ENCODE measurements around the gene CDH4.
"Not testable (repeated sequence)": the region's sequence is repeated elsewhere in the genome, so short reads cannot be mapped to it uniquely, and the experiment has no call there.

CDH4 gene

DNA sequence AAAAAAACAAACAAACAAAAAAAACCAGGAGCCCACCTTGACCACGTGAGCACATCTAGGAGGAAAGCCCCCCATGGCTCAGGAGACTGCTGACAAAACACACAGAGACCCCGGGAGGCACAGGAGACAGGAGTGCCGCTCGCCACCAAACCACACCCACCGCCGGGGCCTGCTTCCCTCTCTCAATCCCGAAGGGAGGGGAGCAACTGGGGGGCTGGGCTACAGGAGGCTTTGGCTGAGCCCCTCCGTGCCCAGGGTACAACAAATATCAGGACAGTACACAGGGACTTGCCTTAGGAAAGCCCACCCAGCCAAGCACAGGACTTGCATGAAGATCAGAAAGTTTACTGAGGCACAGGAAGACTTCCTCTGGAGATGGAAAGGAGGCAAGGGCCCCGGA lies 711.1 kb downstream of the CDH4 start:
- DNase-seq = no peak

DNA sequence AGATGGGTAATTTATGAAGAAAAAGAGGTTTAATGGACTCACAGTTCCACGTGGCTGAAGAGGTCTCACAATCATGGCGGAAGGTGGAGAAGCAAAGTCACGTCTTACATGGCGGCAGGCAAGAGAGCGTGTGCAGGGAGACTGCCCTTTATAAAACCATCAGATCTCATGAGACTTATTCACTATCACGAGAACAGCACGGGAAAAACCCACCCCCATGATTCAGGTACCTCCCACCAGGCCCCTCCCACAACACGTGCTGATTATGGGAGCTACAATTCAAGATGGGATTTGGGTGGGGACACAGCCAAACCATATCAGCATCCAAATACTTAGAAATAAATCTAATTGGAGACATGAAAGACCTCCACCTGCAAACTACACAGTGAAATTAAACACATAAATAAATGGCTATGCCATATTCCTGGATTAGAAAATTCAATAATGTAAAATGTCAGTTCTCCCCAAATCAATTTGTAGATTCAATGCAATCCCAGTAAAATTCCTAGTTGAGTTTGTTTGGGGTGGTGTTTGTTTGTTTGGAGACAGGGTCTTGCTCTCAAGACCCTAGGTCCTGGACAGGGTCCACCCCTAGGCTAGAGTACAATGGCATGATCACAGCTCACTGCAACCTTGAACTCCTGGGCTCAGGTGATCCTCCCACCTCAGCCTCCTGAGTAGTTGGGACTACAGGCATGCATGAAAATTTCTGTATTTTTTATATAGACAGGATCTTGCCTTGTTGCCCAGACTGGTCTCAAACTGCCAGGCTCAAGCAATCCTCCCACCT lies 712.0 kb downstream of the CDH4 start:
- DNase-seq = no peak

DNA sequence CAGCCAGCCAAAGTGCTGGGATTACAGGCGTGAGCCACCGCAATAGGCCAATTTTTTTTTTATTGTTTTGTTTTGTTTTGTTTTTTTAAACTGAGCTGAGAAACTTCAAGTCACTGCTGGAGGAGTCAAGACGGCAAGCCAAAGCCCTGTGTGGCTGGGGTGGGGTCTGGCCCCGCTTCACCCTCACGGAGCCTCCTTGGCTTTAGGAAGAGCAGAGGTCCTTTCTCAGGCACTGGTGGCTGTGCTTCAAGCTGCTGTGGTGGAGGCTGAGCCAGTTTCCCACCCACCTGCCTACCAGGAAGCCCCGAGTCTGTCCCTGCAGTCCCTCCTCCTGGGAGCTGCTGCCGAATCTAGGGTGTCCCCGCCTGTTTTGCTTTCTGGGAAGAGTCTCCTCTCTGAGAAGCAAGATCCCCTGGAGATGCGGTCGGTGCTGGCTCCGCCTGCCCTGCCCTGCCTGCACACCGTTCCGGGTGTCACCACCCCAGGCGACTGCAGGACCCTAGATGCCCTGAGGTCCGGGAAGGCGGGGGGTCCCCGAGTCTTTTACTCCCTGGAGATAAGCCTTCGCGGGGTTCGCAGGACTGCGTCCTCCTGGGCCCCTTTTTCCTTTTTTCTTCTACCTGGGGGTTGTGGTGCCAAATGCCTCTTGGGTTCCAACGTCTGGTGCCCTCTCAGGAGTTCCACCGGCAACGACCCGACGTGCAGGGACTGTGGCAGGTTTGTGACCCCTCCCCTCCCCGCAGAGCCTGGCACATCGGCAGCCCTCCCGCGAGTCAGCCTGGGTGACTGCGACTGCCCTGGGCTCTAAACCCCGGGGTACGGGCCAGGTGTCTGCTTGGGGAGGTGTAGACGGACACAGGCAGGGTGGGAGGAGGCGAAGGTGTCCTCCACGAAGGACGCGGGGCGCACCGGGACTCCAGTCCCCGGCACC lies 712.9 kb downstream of the CDH4 start:
- no peak for DNase-seq

DNA sequence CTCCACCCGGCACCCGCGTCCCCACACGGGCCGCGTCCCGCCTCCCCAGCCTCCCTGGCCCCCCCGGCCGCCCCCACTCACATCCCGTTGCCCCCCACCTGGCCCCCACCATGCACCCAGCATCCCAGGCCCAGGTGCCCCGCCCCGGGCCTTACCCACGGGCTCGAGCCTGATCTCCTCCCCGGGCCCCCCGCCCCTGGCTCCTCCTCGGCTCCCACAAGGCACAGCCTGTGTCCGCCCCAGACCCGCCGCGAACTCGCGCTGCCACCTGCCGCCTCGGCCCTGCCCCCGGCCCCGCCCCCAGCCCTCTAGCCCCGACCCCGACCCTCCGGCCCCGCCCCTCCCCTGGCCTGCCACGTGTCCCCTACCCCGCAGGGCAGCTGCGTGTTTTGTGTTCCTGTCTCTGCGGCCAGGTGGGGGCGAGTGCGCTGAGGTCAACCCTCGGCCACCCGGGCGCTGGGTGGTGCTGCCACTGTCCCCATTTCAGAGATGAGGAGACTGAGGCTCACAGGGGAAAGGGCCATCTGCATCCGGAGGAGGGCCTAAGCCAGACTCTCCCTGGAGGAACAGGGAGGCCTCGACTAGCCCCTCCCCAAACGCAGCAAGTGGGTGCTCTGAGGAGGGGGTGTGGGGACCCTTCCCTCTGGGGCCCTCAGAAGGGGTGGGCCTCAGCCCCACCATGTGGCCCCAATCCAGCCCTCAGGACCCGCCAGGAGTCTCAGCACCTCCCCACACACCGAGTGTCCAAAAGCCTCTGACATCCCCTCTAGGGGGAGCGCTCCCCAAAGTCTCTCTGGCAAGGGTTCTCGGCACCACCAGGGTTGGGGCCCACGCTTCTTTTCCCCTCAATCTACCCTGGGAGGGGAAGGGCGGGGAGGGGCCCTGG lies 713.8 kb downstream of the CDH4 start:
- DNase-seq = no peak

DNA sequence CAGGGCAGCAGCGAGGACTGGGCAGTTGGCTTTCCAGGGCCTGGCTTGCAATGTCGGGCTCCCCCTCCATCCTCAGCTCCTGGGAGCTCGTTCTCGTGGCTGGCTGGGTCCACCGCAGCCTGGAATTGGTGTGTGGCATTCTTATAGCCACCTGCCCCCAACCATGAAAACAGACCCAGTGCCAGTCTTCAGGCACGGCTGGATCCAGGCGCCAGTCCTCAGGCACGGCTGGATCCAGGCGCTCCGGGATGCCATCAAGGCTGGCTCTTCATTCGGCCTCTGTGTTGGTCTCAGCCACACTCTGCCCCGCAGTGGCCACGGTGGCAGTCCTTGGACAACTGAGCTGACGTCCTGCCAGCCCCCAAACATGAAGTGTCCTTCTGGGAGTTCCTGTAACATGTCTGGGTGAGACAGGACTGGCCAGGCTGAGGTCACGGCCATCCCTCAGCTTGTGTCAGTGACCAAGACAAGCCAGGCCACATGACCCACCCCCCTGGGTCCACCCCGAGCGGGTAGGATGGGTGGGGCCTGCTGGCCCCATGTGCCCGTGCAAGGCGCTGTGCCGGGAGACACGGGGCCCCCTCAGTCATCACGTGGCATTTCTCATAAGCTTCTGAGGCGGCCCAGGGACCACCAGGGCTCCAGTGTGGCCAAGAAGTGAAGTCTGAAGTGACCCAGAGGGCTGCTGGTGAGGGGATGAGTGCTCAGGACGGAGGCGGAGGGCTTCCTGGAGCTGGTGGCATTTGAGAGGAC lies 714.6 kb downstream of the CDH4 start:
- DNase-seq = no peak

DNA sequence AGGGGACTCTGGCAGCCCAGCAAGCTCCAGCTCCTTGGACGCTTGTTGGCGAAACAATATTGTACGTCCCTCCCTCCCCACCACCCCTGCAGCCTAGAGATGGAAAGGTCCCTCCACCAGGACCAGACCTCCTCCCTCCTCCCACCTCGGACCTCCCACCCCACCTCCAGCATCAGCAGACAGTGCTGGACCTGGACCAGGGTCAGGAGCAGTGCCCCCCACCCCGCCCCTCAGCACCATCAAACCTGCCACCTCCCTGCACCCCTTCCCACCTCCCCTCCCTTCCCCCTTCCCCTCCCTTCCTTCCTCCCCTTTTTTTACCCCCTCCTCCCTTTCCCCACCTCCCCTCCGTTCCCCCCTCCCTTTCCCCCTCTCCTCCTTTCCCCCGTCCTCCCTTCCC lies 715.2 kb downstream of the CDH4 start:
- no peak for DNase-seq

DNA sequence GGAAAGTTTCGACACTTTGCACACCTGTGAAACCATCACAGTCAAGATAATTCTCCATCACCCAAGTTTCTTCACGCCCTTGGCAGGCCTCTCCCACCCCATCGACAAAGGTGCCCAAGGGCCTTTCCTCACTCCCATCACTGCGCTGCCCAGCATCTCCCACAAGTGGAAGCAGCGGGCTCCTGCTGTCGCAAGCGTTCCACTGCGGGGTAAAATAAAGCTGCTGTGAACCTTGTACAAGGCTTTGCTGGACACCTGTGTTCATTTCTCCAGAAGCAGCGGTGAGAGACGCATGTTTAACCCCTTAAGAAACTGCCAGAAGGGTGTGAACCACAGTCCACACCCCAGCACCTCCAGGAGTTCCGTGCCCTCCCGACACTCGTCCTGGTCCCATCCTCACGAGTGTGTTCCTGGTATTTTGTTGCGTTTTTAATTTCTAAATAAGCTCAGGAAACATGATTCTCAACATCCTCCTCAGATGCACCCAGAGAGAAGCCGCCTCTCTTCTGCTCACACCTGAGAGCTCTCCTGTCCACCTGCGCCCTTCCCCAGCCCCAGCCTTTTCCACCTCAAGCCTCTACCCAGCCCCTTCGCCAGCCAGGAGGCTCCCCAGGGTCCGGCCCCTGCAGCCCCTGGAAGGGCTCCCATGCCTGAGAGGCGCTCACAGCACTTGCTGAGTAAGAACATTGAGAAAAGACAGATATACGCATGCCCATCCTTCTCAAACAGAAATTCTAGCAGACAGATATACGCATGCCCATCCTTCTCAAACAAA lies 716.2 kb downstream of the CDH4 start:
- DNase-seq = no peak

DNA sequence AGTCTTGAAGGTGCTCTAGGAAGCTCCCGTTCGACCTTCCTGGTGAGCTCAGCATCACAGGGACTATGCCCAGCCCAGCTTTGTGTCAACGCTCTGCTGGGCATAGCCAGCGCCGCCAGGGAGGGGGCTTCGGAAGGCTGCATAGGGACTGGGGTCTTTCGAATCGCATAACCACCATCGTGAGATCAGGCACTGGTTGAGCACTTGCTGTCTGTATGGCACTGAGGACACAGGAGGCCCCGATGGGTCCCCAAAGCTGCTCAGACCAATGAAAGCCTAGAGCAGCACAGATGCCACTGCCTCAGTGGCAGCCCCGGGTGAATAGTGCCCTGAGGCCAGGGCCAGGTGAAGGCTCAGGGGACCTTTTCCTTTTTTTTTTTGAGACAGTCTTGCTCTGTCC lies 716.9 kb downstream of the CDH4 start:
- no peak for DNase-seq

DNA sequence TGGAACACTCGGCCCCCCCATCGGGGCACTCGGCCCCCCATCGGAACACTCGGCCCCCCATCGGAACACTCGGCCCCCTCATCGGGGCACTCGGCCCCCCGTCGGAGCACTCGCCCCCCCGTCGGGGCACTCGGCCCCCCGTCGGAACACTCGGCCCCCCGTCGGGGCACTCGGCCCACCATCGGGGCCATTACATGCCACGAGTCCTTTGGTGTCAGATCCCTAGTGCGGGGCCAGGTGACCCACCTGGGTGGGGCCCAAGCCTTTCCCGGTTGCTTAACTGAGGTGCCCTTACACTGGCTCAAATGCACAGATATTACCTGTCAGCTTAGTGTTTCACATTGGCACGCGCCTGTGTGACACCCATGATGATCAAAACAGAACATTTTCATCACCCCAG lies 717.7 kb downstream of the CDH4 start:
- no peak for DNase-seq

DNA sequence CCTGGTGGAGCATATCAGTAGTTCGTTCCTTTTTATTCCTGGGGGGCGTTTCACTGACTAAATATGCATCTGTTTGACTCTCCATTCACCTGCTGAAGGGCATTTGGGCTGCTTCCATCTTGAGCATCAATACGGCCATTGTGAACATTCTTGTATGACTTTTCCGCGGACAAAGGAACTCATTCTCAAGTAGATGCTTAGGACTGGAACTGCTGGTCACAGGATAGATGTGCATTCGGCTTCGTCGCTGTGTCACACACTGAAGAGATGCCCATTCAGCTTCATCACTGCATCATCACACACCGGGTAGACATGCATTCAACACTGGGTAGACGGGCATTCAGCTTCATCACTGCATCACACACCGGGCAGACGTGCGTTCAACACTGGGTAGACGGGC lies 718.3 kb downstream of the CDH4 start:
- no peak for DNase-seq

DNA sequence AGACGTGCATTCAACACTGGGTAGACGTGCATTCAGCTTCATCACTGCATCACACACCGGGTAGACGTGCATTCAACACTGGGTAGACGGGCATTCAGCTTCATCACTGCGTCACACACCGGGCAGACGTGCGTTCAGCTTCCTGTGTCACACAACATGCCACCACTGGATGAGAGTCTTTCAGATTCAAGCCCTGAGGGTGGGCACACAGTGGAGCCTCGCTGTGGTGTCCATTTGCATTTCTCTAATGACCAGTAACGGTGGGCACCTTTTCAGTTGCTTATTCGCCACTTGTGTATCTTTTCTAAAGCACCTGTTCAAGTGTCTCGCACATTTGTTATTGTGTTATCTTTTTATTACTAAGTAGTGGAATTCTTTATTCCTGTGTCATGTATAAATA lies 719.5 kb downstream of the CDH4 start:
- not testable (repeated sequence) for DNase-seq

DNA sequence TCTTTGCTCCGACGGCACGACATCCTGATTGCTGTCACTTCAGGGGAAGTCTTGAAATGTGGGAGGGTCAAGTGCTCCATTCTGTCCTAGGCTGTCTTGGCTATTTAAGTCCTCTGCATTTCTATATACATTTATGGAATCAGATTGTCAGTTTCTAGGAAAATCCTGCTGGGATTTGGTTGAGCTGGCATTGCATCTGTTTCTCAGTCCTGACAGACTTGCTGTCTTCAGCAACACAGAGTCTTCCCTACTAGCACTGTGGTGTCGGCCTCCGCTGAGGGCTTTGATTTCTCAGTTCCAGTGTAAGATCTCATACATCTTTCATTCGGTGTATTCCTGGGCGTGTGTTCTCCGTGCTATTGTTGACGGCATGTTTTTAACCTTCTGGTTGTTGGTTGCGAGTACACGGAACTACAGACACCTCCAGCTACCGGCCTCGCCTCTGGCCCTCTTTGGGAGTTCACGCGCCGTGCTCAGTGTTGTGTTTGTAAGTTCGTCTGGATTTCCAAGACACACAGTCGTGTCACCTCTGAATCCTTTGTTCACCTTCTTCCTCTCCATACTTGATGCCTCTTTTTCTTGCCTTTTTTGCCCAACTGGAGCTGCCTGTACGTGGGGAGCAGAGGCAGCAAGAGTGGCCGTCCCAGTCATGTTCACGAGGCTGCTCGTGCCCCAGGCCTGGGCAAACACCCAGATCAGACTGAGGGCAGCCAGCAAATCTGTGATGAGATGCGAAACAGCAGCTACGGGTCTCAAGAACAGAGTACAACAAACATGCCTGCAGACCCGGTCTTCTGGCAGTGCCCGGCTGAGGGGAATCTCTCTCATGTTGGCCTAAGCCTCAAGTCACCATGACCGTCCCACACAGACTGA lies 720.8 kb downstream of the CDH4 start:
- no peak for DNase-seq

DNA sequence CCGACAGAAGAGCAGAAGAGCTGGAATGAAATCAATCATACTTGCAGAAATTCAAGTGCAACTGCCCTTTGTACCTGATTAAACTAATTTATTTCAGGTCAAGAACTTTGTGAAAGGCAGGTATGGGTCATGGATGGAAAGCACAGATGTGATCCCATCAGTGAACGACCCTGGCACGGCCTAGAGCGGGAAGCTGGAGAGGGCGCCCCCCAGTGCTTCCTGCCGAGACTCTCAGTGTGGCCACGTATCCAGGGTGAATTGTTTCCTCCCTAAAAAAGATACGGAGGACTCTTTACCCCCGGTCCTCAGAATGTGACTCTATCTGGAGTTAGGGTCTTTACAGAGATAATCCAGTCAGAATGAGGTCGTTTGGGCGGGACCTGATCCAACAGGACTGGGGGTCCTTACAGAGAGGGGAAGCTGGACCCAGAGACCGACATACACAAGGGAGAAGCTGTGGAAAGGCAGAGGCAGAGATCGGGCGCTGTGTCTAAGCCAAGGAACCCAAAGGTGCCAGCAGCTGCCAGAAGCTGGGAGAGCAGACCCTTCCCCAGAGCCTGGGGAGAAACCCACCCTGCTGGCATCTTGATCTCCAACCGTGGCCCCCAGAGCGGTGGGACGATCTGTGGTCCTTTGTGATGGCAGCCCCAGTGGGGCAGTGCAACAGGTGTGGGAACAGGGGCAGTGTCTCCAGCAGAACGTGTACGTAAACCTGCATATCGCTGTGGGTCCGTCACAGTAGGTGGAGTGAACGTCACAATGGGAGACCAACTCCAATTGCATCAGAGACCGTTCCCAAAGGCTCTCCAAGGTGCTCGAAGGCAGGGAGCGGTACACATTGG lies 721.7 kb downstream of the CDH4 start:
- no peak for DNase-seq

DNA sequence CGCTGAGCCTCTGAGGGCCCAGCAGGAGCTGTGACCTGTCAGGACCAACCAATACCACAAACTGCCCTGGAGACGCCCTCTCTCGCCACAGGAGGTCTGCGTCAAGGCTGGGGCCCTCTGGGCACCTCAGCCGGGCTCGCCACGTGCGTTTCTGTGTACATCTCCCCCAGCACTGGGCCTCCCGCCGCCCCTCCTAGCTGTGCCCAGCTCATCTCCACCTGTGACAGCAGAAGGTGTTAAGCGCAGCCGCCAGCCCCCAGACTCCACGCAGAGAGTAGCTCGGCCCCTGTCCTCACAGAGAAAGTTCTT lies 722.2 kb downstream of the CDH4 start:
- no peak for DNase-seq

DNA sequence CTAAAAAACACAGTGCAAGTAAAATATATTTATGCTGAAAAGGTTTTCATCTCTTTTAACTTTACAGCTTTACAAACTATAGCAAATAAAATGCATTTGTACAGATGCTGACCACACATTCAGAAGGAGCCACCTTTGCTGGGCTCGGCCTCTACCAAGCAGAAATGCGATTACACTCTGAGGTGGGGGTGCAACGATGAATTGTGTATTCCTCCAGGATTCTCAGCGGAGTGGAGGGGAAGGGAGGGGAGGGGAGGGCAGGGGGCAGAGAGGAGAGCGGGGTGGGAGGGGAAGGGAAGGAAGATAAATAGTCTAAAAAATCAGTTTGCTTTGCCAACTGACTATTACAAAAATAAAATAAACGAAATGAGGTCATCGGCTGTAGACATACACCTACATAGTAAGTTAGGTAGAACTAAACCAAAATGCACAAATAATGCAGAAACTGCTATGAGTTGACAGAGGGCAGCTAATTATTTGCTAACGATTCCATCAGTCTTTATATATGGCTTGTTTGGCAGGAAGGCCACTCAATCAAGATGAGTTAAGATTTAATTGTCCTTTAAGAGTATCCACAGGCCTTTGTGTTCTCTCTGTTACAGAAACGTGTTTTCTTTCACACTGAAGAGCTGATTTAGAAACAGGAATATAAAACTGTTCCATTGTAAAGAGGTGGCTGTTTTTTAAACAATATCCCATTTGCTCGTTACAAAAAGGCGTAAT lies 723.5 kb downstream of the CDH4 start:
- no peak for DNase-seq

DNA sequence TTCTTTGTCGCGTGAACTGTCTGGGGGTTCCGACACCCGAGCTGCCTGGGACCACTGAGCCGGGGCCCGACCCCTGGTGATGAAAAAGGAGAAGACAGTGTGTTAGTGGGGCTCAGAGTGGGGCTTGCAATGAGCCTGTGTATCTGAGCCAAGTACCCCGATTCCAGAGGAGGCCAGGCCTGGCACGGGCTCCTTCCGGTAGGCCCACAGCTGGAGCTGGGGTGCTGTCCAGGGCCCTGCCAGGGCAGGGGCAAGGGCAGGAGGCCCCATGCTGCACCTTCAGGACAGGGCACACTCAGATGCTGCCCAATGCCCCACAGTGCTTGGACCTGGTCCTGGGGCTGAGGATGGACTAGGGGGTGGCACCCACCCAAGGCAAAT lies 724.2 kb downstream of the CDH4 start:
- no peak for DNase-seq

DNA sequence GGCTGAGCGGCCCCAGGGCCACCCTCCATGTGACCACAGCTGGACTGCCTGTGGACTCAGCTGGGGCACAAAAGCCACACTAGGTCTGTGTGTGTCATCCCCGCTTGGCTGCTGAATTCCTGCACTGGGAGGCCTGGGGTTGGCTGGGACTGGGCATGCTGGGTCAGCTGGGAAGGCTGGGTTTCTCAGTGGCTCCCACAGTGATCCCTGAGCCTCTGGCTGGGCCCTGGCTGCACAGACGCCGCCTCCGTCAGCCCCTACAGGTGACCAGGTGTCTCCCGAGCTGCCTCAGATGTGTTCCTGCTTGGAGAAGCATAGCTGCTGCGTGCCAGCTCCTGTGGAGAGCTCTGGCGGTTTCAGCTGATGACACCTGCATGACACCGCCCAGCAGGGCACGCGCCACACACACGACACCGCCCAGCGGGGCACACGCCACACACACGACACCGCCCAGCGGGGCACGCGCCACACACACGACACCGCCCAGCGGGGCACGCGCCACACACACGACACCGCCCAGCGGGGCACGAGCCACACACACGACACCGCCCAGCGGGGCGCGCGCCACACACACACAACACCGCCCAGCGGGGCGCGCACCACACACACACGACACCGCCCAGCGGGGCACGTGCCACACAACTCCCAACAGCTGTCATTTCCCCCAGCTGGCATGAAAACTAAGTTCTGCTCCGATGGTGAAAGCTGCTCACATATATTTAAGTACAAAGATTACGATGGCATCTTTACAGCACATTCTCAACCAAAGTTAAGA lies 724.8 kb downstream of the CDH4 start:
- no peak for DNase-seq

DNA sequence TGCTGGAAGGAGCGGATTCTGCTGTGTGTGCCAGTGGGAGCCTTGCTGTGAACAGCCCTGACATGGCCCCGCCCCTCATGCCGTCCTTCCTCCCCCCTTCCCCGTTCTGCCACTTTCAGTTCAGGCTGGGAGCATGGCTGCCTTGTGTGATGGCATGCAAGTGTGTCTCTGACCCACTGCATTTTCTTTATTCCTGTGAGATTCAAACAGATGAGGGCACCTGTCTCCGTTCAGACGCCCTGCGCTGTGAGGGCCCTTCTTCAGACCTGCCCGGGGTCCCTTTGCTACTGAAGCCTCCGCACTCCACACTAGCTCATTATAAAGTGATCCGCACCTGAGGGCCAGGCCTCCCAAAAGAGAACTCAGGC lies 725.3 kb downstream of the CDH4 start:
- DNase-seq = no peak

All from T-helper 9 cell (primary cell).